Stimulated activated naive B cell treated with anti-CD40 and anti-IgM and Interleukin-4, amounts not matched to agents 10 μg/mL and 1 μg/mL and 100 μg/mL, for 72 hours (primary cell): ENCODE data around the gene TBC1D10A.

Experiments used
- ATAC-seq, 2 donors: fragments of 150-1000 bp; cut with Tn5 transposase; replicated peaks; 2 replicates each; pipeline ENCODE4 v1.10.0; 2021; ENCODE audit warnings: moderate library complexity in 1 of 2
- DNase-seq: peaks from one replicate; pipeline ENCODE4 v3.0.0; 2021
- H3K27ac Mint-ChIP-seq: one replicate; pipeline ENCODE4 v1.8.0; 2022; ENCODE audit warnings: mild to moderate bottlenecking, mixed read lengths
- H3K27me3 Mint-ChIP-seq, 2 donors: one replicate each; pipeline ENCODE4 v1.8.0; 2022; ENCODE audit warnings: mixed read lengths in 2 of 2
- H3K36me3 Mint-ChIP-seq, 2 donors: one replicate each; pipeline ENCODE4 v1.8.0; 2022; ENCODE audit warnings: mixed read lengths in 2 of 2, mild to moderate bottlenecking in 1 of 2
- H3K4me1 Mint-ChIP-seq, 2 donors: one replicate each; pipeline ENCODE4 v1.8.0; 2022; ENCODE audit warnings: mixed read lengths in 2 of 2, mild to moderate bottlenecking in 1 of 2
- H3K4me3 Mint-ChIP-seq, 2 donors: one replicate each; pipeline ENCODE4 v1.8.0; 2022; ENCODE audit warnings: mild to moderate bottlenecking in 2 of 2, mixed read lengths in 2 of 2, moderate library complexity in 1 of 2
- H3K9me3 Mint-ChIP-seq, 2 donors: one replicate each; pipeline ENCODE4 v1.8.0; 2022; ENCODE audit warnings: mixed read lengths in 2 of 2, mild to moderate bottlenecking in 1 of 2

TBC1D10A gene

DNA sequence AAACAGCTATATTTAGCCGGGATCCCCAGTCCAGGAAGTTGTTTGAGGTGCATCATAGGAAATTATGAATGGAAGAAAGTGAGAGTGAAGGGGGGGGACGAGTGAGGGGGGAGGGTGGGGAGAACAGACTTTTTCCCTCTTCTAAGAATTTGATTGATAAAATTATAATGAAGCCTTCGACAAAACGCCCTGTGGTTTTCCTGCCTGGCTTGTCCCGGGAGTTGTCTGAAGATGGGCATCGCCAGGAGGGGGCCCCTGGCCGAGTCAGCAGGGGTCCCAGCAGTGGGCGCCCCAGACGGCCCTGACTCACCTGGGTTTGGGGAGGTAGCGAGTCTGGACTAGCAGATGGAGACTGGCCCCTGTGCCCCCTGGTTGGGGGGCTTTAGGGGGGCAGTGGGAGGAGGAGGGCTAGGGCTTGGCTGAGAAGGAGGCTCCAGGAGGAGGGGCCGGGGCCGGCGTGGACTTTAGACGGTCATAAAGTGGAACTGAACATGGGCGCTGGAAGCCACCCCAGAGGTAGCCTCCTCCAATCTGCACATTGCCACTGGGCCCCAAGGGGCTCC lies 79.8 kb downstream of the TBC1D10A start:
- no peak for DNase-seq
- no peak for ATAC-seq
- Mint-ChIP-seq H3K9me3 (no peaks in the 10 kb centered on the region), H3K4me1 (peaks cover 34 to 50% of the 10 kb centered on the region in 2 donors), H3K4me3 (peak overlapping the region; percentile 80 to 93), H3K27ac (no peak overlapping the region), H3K36me3 (peaks cover 2 to 7% of the 10 kb centered on the region in 2 donors), H3K27me3 (peaks cover 43 to 44% of the 10 kb centered on the region in 2 donors)

GRCh38 chr22:30245985-30246813 lies 80.5 kb downstream of the TBC1D10A start, which contains the start of gene LIF:
TSS of gene LIF (minus strand) at chr22:30246759. CDS start at chr22:30246695, 64 bp downstream.
- H3K27me3 Mint-ChIP-seq, result peaks cover 43 to 44% of the 10 kb centered on the region in 2 donors
- peaks cover 2 to 7% of the 10 kb centered on the region in 2 donors for H3K36me3 Mint-ChIP-seq
- peak; percentile 54 to 66 for ATAC-seq
- H3K27ac Mint-ChIP-seq, result peak within 1 kb of the TSS; percentile 42
- H3K4me1 Mint-ChIP-seq, result peaks cover 36 to 51% of the 10 kb centered on the region in 2 donors
- no peak for DNase-seq
- H3K4me3 Mint-ChIP-seq, result peak within 1 kb of the TSS; percentile 89 to 93
- no peaks in the 10 kb centered on the region for H3K9me3 Mint-ChIP-seq

GRCh38 chr22:30245181-30245984 lies 81.4 kb downstream of the TBC1D10A start:
- peak overlapping the region; percentile 89 to 93 for H3K4me3 Mint-ChIP-seq
- peaks cover 41 to 51% of the 10 kb centered on the region in 2 donors for H3K4me1 Mint-ChIP-seq
- DNase-seq (no peak), ATAC-seq (no peak)
- H3K27ac Mint-ChIP-seq, result peak overlapping the region; percentile 42
- peaks cover 2 to 7% of the 10 kb centered on the region in 2 donors for H3K36me3 Mint-ChIP-seq
- H3K9me3 Mint-ChIP-seq, result no peaks in the 10 kb centered on the region
- peaks cover 43 to 44% of the 10 kb centered on the region in 2 donors for H3K27me3 Mint-ChIP-seq

- peaks cover 2 to 7% of the 10 kb centered on the region in 2 donors for H3K36me3 Mint-ChIP-seq
Observed at GRCh38 chr22:30244641-30245040, 82.1 kb downstream of the TBC1D10A start.

DNA sequence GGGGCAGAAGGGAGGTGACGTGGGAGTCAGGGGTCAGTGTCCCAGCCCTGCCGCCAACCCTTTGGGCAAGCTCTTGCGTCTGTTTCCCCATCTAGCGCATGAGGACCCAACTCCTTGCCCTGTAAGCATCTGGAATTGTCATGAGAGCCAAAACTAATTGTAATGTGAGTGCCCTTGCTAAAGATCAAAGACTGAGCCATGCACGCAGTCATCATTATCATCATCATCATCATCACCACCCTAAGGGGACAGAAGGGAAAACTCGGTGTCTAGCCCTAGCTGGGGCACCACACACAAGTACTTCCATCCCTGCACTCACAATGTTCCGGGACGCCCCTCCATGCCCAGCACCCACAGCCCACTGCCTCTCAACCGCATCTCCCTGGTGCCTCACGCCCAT lies 82.7 kb downstream of the TBC1D10A start:
- peaks cover 43% of the 10 kb centered on the region in 2 donors for H3K27me3 Mint-ChIP-seq
- no peak overlapping the region for H3K4me3 Mint-ChIP-seq
- H3K4me1 Mint-ChIP-seq, result peaks cover 40 to 48% of the 10 kb centered on the region in 2 donors

More at GRCh38 chr22:30244641-30245040, 82.1 kb downstream of the TBC1D10A start:
- Mint-ChIP-seq H3K27ac (no peak overlapping the region), H3K27me3 (peaks cover 43 to 44% of the 10 kb centered on the region in 2 donors), H3K4me3 (peak overlapping the region in 1 of 2 donors; percentile 42), H3K4me1 (peaks cover 40 to 48% of the 10 kb centered on the region in 2 donors), H3K9me3 (no peaks in the 10 kb centered on the region)
- DNase-seq (no peak), ATAC-seq (no peak)

DNA sequence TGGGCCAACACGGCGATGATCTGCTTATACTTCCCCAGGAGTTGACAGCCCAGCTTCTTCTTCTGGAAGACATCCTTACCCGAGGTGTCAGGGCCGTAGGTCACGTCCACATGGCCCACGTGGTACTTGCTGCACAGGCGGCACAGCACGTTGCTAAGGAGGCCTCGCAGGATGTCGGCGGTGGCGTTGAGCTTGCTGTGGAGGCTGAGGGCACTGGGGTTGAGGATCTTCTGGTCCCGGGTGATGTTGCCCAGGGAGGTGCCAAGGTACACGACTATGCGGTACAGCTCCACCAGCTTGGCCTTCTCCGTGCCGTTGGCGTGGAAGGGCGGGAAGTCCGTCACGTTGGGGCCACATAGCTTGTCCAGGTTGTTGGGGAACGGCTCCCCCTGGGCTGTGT lies 83.1 kb downstream of the TBC1D10A start:
- Mint-ChIP-seq H3K4me3 (no peak overlapping the region), H3K27ac (no peak overlapping the region), H3K9me3 (no peaks in the 10 kb centered on the region), H3K36me3 (peaks cover 2 to 7% of the 10 kb centered on the region in 2 donors), H3K4me1 (peaks cover 39 to 48% of the 10 kb centered on the region in 2 donors), H3K27me3 (peaks cover 39% of the 10 kb centered on the region in 2 donors)
- no peak for DNase-seq
- ATAC-seq, result no peak

More for the DNA sequence above, 82.7 kb downstream of the TBC1D10A start:
- no peak for ATAC-seq
- no peaks in the 10 kb centered on the region for H3K9me3 Mint-ChIP-seq
- H3K36me3 Mint-ChIP-seq, result peaks cover 2 to 7% of the 10 kb centered on the region in 2 donors
- H3K27ac Mint-ChIP-seq, result no peak overlapping the region
- no peak for DNase-seq
